GM10248 (cell line): Measurements from ENCODE around the gene ARHGEF19.

Source experiments
- CTCF ChIA-PET: fragments of 300-600 bp; sonication (Branson Sonifier 250); formaldehyde crosslinking; extraction: SDS; loops from one replicate; lab custom pipeline; 2021; ENCODE audit warnings: antibody characterized with exemption; lab: Yijun Ruan, JAX
- POLR2A ChIA-PET: fragments of 350-650 bp; sonication (Branson Sonifier 250); formaldehyde crosslinking; extraction: SDS; loops from one replicate; lab custom pipeline; 2020; ENCODE audit warnings: antibody characterized with exemption; lab: Yijun Ruan, JAX
- DNase-seq: peaks from one replicate; pipeline ENCODE4 v3.0.0; 2012; ENCODE audit errors: extremely low spot score
- TF ChIP-seq, protein P1 (sequence below): IDR thresholded peaks from 2 replicates; pipeline ENCODE4 v1.5.1; 2012; ENCODE audit warnings: mild to moderate bottlenecking, low read depth; ENCODE audit errors: extremely low read depth, missing control alignments, control extremely low read depth

ARHGEF19 gene

DNA sequence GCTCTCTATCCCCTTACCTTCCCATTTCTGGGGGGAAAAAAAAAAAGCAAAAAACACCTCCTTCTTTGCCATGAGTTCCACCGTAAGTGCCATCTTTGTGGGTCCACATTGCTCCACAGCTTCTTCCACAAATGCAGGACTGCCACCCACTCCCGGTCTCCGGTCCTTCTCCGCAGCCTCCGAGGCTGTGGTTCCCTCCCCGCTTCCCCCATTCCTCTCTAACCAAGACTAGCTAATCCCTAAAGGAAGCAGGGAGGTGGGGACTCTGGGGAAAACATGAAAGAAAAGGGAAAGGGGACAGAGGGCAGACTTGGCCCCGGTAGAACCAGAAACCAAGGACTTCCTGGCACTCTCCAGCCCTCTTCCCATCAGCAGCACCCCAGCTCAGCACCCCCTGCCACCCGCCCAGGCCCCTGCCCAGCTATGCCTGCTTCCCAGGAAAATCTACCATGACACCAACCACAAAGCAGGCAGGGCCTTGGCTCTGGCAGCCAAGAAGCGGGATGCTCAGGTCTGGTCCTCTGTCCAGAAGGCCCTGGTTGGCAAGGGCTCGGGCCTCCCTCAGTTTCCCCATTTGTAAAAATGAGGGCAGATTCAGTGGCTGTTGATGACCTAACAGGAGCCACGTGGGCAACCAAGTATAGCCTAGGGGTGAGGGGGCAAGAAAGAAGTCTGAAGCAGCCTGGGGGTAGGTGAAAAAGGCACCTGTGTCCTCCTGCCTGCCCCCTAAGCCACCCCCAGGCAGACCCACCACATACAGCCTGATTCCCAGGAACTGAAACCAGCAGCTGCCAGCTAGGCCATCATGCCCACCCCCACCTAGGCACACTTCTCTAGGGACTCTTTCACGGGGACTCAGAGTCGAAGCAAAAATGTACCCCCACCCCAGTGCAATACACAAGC lies 59.1 kb downstream of the ARHGEF19 start:
- no peak for DNase-seq
- TF ChIP-seq, protein P1, sequence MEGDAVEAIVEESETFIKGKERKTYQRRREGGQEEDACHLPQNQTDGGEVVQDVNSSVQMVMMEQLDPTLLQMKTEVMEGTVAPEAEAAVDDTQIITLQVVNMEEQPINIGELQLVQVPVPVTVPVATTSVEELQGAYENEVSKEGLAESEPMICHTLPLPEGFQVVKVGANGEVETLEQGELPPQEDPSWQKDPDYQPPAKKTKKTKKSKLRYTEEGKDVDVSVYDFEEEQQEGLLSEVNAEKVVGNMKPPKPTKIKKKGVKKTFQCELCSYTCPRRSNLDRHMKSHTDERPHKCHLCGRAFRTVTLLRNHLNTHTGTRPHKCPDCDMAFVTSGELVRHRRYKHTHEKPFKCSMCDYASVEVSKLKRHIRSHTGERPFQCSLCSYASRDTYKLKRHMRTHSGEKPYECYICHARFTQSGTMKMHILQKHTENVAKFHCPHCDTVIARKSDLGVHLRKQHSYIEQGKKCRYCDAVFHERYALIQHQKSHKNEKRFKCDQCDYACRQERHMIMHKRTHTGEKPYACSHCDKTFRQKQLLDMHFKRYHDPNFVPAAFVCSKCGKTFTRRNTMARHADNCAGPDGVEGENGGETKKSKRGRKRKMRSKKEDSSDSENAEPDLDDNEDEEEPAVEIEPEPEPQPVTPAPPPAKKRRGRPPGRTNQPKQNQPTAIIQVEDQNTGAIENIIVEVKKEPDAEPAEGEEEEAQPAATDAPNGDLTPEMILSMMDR, result no peak
- CTCF ChIA-PET, result interaction anchor here (0.8 to 1.3 kb wide), 2 partner anchors 17 to 70 kb away, joined by 3 read pairs; no protein-coding TSS in a partner anchor
- POLR2A ChIA-PET, result no interaction called here

DNA sequence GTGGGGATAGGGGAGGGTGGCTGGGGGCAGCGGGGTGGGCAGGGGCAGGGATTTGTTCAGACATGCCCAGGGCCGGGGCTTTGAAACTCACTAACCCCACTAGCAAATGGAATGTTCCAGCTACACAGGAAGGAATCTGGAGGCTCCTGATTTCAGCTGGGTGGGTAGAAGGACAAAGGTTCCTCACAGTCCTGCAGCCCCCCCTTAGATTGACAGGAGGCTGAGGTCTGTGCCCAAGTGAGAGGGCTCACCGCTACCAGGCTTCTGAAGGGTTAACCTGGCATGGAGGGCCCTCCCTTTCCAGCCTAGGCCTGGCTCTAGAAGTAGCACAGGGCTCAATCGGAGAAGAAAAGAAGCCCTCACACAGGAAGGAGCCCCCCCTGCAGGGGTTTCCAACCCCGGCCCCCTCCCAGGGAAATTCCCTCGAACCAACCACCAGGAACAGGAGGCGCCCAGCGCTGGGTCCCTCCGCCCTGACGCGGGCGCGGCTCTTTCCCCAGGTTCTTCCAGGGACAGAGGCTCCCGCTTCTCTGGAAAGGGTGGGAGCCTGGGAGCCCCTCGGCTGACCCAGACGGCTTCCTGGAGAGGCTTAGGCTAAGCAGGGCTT lies 59.9 kb downstream of the ARHGEF19 start:
- POLR2A ChIA-PET, result no interaction called here
- TF ChIP-seq, protein P1, result no peak
- CTCF ChIA-PET, result interaction anchor here (1.3 to 2.5 kb wide), 2 partner anchors 69 to 70 kb away, joined by 3 to 7 read pairs; no protein-coding TSS in a partner anchor
- DNase-seq, result no peak

DNA sequence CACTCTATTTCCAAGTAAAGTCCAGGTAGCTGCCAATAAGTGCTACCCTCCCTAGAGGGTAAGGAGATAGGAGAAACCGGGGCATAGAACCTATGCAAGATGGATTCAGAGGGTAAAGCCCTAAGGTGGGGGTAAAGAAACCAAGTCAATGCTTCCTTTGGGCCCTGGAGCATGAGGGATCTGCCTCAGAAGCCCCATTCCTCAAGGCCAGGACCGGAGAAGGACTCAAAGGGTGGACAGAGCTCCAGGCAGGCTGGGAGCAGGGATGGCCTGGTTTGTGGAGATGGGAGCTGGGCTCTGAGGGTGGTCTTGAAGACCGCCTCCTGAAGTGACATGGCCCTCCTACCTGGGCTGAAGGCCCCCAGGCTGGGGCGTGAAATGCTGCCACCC lies 60.5 kb downstream of the ARHGEF19 start:
- ChIA-PET CTCF (interaction anchor here (2.5 kb wide), 1 partner anchor 69 kb away, joined by 7 read pairs; no protein-coding TSS in a partner anchor), POLR2A (no interaction called here)
- no peak for DNase-seq
- TF ChIP-seq, protein P1, result no peak

DNA sequence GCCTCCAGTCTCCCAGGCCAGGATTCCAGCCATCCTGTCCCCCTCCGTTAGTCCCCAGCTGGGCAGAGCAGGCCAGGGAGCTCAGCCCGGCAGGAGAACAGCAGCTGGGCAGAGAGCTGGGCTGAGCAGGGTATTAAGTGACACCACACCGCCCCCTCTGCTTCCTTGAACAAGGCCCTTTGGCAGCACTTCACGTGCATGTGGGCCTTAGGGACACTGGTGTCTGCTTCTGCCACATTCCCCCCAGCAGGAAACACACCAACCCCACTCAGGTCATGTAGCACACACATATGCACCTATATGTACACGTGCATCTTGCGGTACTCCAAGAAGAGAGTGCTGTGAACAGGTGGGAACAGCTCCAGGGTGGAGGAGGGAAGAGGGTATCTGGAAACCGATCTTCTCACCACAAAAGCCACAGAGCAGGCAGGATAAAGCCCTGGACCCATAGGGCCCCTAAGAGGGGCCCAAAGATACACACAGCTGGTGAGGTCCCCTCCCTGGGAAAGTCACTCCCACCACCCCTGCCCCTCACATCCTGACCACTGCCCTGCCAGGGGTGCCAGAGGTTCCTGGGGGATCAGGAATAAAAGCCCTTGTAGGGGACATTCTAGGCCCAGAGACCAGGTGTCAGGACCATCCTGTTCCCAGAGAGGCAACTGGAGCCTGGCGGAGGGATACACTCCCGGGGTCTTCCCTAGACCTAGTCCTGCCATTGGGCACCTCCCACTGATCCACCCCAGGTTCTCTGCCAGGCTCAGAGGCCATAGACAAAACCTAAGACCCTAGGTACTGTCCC lies 61.1 kb downstream of the ARHGEF19 start:
- TF ChIP-seq, protein P1, result no peak
- ChIA-PET CTCF (interaction anchor here (1.7 to 2.5 kb wide), 2 partner anchors 69 to 72 kb away, joined by 6 to 7 read pairs; no protein-coding TSS in a partner anchor), POLR2A (no interaction called here)
- no peak for DNase-seq

DNA sequence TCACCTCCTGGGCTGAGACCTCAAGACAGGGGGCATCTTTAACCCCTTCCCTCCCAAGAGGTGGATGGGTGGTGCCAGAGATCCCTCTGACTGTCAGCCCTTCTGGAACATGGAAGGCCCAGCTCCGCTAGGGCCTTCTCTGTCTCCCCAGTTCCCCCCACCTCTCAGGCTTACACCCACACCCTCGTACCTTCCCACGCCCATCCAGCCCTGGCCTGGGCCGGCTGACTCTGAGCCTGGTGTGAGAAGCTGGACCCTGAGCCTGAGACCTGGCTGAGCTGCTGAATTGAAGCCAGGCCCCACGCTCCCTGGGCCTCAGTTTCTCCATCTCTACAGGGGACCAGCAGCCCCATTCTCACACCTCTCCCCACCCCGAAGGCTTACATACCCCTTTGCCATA lies 61.9 kb downstream of the ARHGEF19 start:
- DNase-seq, result no peak
- CTCF ChIA-PET, result interaction anchor here (1.3 to 2.5 kb wide), 4 partner anchors 12 to 71 kb away, joined by 3 to 7 read pairs (median 4); no protein-coding TSS in a partner anchor
- POLR2A ChIA-PET, result no interaction called here
- TF ChIP-seq, protein P1, result no peak
